Measurements from ENCODE around the gene OSM.
"Not testable (repeated sequence)": the region's sequence is repeated elsewhere in the genome, so short reads cannot be mapped to it uniquely, and the experiment has no call there.

The OSM gene

GRCh38 chr22:30217698-30218560, 48.7 kb downstream of the OSM start:
- DNase-seq, result no peak
- Histone ChIP-seq H3F3A (ENCODE audit: insufficient read depth, low read length) (peaks cover 12% of the 10 kb centered on the region), H3K36me3 (replicated peaks; ENCODE audit: insufficient read depth, low read length) (no peaks in the 10 kb centered on the region), H3K27ac (ENCODE audit: low read length) (no peak overlapping the region), H3K4me2 (ENCODE audit: low read depth, low read length) (no peak overlapping the region), H3K4me1 (ENCODE audit: low read length) (peaks cover 23% of the 10 kb centered on the region), H4K20me1 (ENCODE audit: insufficient read depth, low read length) (no peaks in the 10 kb centered on the region), H3K9ac (ENCODE audit: low read length) (no peak overlapping the region), H3K9me3 (replicated peaks; ENCODE audit: insufficient read depth, low read length) (no peaks in the 10 kb centered on the region), H2AFZ (ENCODE audit: low read length) (no peak overlapping the region), H3K27me3 (replicated peaks; ENCODE audit: insufficient read depth, low read length) (peaks cover 22% of the 10 kb centered on the region), H3K79me2 (ENCODE audit: low read length) (no peaks in the 10 kb centered on the region), H3K4me3 (ENCODE audit: low read length) (no peak overlapping the region), H3K9me2 (replicated peaks; ENCODE audit: insufficient read depth, low read length) (no peaks in the 10 kb centered on the region)
- TF ChIP-seq EZH2phosphoT487 (IDR thresholded peaks at IDR 0.05; ENCODE audit: low read length) (no peak), EZH2 (optimal IDR thresholded peaks at IDR 0.05; ENCODE audit: low read depth, low read length) (no peak)
- TF ChIP-seq, protein P1, sequence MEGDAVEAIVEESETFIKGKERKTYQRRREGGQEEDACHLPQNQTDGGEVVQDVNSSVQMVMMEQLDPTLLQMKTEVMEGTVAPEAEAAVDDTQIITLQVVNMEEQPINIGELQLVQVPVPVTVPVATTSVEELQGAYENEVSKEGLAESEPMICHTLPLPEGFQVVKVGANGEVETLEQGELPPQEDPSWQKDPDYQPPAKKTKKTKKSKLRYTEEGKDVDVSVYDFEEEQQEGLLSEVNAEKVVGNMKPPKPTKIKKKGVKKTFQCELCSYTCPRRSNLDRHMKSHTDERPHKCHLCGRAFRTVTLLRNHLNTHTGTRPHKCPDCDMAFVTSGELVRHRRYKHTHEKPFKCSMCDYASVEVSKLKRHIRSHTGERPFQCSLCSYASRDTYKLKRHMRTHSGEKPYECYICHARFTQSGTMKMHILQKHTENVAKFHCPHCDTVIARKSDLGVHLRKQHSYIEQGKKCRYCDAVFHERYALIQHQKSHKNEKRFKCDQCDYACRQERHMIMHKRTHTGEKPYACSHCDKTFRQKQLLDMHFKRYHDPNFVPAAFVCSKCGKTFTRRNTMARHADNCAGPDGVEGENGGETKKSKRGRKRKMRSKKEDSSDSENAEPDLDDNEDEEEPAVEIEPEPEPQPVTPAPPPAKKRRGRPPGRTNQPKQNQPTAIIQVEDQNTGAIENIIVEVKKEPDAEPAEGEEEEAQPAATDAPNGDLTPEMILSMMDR (IDR thresholded peaks at IDR 0.05; ENCODE audit: low read length), result no peak

- H2AFZ ChIP-seq (ENCODE audit: low read length), result no peak overlapping the region
- H3F3A ChIP-seq (ENCODE audit: insufficient read depth, low read length), result peaks cover 12% of the 10 kb centered on the region
- H3K4me1 ChIP-seq (ENCODE audit: low read length), result peaks cover 18% of the 10 kb centered on the region
- H3K27ac ChIP-seq (ENCODE audit: low read length), result no peak overlapping the region
- no peaks in the 10 kb centered on the region for H3K79me2 ChIP-seq (ENCODE audit: low read length)
- H3K4me3 ChIP-seq (ENCODE audit: low read length), result no peak overlapping the region
- H3K27me3 ChIP-seq (replicated peaks; ENCODE audit: insufficient read depth, low read length), result peaks cover 22% of the 10 kb centered on the region
- no peaks in the 10 kb centered on the region for H3K36me3 ChIP-seq (replicated peaks; ENCODE audit: insufficient read depth, low read length)
- no peaks in the 10 kb centered on the region for H4K20me1 ChIP-seq (ENCODE audit: insufficient read depth, low read length)
- H3K4me2 ChIP-seq (ENCODE audit: low read depth, low read length), result no peak overlapping the region
- no peak for TF ChIP-seq EZH2phosphoT487 (IDR thresholded peaks at IDR 0.05; ENCODE audit: low read length)
- TF ChIP-seq EZH2 (optimal IDR thresholded peaks at IDR 0.05; ENCODE audit: low read depth, low read length), result no peak
- TF ChIP-seq, protein P1 (IDR thresholded peaks at IDR 0.05; ENCODE audit: low read length), result no peak
- H3K9me2 ChIP-seq (replicated peaks; ENCODE audit: insufficient read depth, low read length), result no peaks in the 10 kb centered on the region
- DNase-seq, result no peak
- no peaks in the 10 kb centered on the region for H3K9me3 ChIP-seq (replicated peaks; ENCODE audit: insufficient read depth, low read length)
- H3K9ac ChIP-seq (ENCODE audit: low read length), result no peak overlapping the region
Observed at GRCh38 chr22:30216710-30217109, 49.9 kb downstream of the OSM start.

DNA sequence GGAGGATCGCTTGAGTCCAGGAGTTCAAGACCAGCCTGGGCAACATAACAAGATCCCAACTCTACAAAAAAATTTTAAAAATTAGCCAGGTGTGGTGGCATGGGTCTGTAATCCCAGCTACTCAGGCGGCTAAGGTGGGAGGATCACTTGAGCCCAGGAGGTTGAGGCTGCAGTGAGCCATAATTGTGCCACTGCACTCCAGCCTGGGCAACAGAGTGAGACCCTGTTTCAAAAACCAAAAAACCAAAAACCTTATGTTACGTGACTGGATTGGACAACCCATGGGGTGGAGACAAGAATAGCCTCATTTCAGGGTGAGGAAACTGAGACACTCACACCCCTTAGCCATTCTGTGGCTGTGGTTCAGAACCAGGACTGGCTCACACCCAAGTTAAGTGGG, 50.4 kb downstream of the OSM start:
- not testable (repeated sequence) for H3K79me2 ChIP-seq (ENCODE audit: low read length); DNase-seq; H3K4me2 ChIP-seq (ENCODE audit: low read depth, low read length); H3K36me3 ChIP-seq (replicated peaks; ENCODE audit: insufficient read depth, low read length); H3K27ac ChIP-seq (ENCODE audit: low read length); H2AFZ ChIP-seq (ENCODE audit: low read length); H3K9me3 ChIP-seq (replicated peaks; ENCODE audit: insufficient read depth, low read length); H4K20me1 ChIP-seq (ENCODE audit: insufficient read depth, low read length); H3K4me3 ChIP-seq (ENCODE audit: low read length); H3K9ac ChIP-seq (ENCODE audit: low read length); H3K9me2 ChIP-seq (replicated peaks; ENCODE audit: insufficient read depth, low read length)
- peaks cover 14% of the 10 kb centered on the region for H3K4me1 ChIP-seq (ENCODE audit: low read length)
- peaks cover 23% of the 10 kb centered on the region for H3K27me3 ChIP-seq (replicated peaks; ENCODE audit: insufficient read depth, low read length)
- peaks cover 12% of the 10 kb centered on the region for H3F3A ChIP-seq (ENCODE audit: insufficient read depth, low read length)
